Body of pancreas (tissue), 4 donors: Measurements from ENCODE around the gene IL2RA.

Source experiments
- CTCF ChIP-seq, 7 experiments: fragments of 450-650 bp in 4 of 7; fragments of 200-600 bp in 3 of 7; sonication (generic) in 3 of 7; IDR thresholded peaks; one replicate each; pipeline ENCODE4 v1.5.1; 2016 to 2019; ENCODE audit warnings: antibody characterized with exemption in 7 of 7
- POLR2A ChIP-seq, 3 donors: fragments of 450-650 bp; IDR thresholded peaks; one replicate each; pipeline ENCODE4 v1.6.1; 2016; ENCODE audit warnings: antibody characterized with exemption in 3 of 3, mild to moderate bottlenecking in 2 of 3

- no peak for TF ChIP-seq CTCF (IDR thresholded peaks at IDR 0.05)
- TF ChIP-seq POLR2A (IDR thresholded peaks at IDR 0.05), result no peak
These were observed 69.8 kb downstream of the IL2RA start for GRCh38 chr10:5992398-5992797.
